GM21390 (cell line): Measurements from ENCODE around the gene ATP1B3.
"Not testable (repeated sequence)": the region's sequence is repeated elsewhere in the genome, so short reads cannot be mapped to it uniquely, and the experiment has no call there.

Experiments used
- ATAC-seq: cut with Tn5 transposase; IDR thresholded peaks from one replicate; pipeline ENCODE4 v1.9.1; 2021; ENCODE audit not compliant: unreplicated experiment

Gene ATP1B3

GRCh38 chr3:141901914-141902313, 25.5 kb downstream of the ATP1B3 start:
- peak; percentile 53 for ATAC-seq

- ATAC-seq: no peak
Observed at GRCh38 chr3:141904203-141904602, 27.8 kb downstream of the ATP1B3 start.

- no peak for ATAC-seq
Observed at GRCh38 chr3:141905129-141905528, 28.7 kb downstream of the ATP1B3 start.

- ATAC-seq: no peak
Observed at GRCh38 chr3:141909408-141909807, 33.0 kb downstream of the ATP1B3 start.

- ATAC-seq: not testable (repeated sequence)
Observed at GRCh38 chr3:141909986-141910385, 33.5 kb downstream of the ATP1B3 start.

GRCh38 chr3:141913150-141913811, 36.8 kb downstream of the ATP1B3 start:
- ATAC-seq: peak; percentile 72

- ATAC-seq: no peak
Observed at GRCh38 chr3:141914311-141914710, 37.9 kb downstream of the ATP1B3 start.

GRCh38 chr3:141915016-141915415, 38.6 kb downstream of the ATP1B3 start:
- no peak for ATAC-seq

- no peak for ATAC-seq
Observed at GRCh38 chr3:141915766-141916165, 39.3 kb downstream of the ATP1B3 start.

GRCh38 chr3:141920701-141921100, 44.3 kb downstream of the ATP1B3 start:
- no peak for ATAC-seq

GRCh38 chr3:141921316-141921715, 44.9 kb downstream of the ATP1B3 start:
- no peak for ATAC-seq

GRCh38 chr3:141925677-141926076, 49.2 kb downstream of the ATP1B3 start:
- ATAC-seq: not testable (repeated sequence)

- no peak for ATAC-seq
Observed at GRCh38 chr3:141926929-141927328, 50.5 kb downstream of the ATP1B3 start.

- no peak for ATAC-seq
Observed at GRCh38 chr3:141928631-141929270, 52.3 kb downstream of the ATP1B3 start.

- no peak for ATAC-seq
Observed at GRCh38 chr3:141929341-141929995, 53.0 kb downstream of the ATP1B3 start.

- no peak for ATAC-seq
Observed at GRCh38 chr3:141930801-141931200, 54.4 kb downstream of the ATP1B3 start.

- no peak for ATAC-seq
Observed at GRCh38 chr3:141933421-141934300, 57.2 kb downstream of the ATP1B3 start.

GRCh38 chr3:141934354-141934753, 57.9 kb downstream of the ATP1B3 start:
- ATAC-seq: no peak

GRCh38 chr3:141938011-141938500, 61.6 kb downstream of the ATP1B3 start:
- no peak for ATAC-seq

GRCh38 chr3:141939759-141940158, 63.3 kb downstream of the ATP1B3 start:
- ATAC-seq: no peak

- no peak for ATAC-seq
Observed at GRCh38 chr3:141940194-141940776, 63.8 kb downstream of the ATP1B3 start.
